Activated CD8-positive, alpha-beta memory T cell treated with anti-CD3 and anti-CD28 coated beads for 1 hour (primary cell): Measurements from ENCODE around the gene ALK.

ENCODE experiments used
- DNase-seq, 2 donors: peaks; one replicate each; pipeline ENCODE4 v3.0.0-alpha.2; 2020; ENCODE audit warnings: low read depth in 1 of 2; ENCODE audit errors: extremely low read depth in 1 of 2

Gene ALK

GRCh38 chr2:29509878-29510277 lies 411.5 kb downstream of the ALK start:
- no peak for DNase-seq

GRCh38 chr2:29509397-29509796 lies 412.0 kb downstream of the ALK start:
- DNase-seq, result no peak

GRCh38 chr2:29504746-29505145 lies 416.6 kb downstream of the ALK start:
- no peak for DNase-seq

- DNase-seq, result no peak
Observed at GRCh38 chr2:29502460-29502911, 418.9 kb downstream of the ALK start.

- DNase-seq, result no peak
Observed at GRCh38 chr2:29497375-29497774, 424.0 kb downstream of the ALK start.

- no peak for DNase-seq
Observed at GRCh38 chr2:29496198-29496597, 425.2 kb downstream of the ALK start.

- no peak for DNase-seq
Observed at GRCh38 chr2:29495536-29496060, 425.8 kb downstream of the ALK start.

GRCh38 chr2:29495068-29495467 lies 426.3 kb downstream of the ALK start:
- no peak for DNase-seq

GRCh38 chr2:29492701-29493100 lies 428.7 kb downstream of the ALK start:
- DNase-seq, result no peak

GRCh38 chr2:29490045-29490444 lies 431.3 kb downstream of the ALK start:
- no peak for DNase-seq

- no peak for DNase-seq
Observed at GRCh38 chr2:29489568-29489967, 431.8 kb downstream of the ALK start.

GRCh38 chr2:29487967-29488555 lies 433.3 kb downstream of the ALK start:
- DNase-seq, result no peak

- DNase-seq, result no peak
Observed at GRCh38 chr2:29485631-29486030, 435.8 kb downstream of the ALK start.

- no peak for DNase-seq
Observed at GRCh38 chr2:29485117-29485516, 436.3 kb downstream of the ALK start.

GRCh38 chr2:29482867-29483266 lies 438.5 kb downstream of the ALK start:
- no peak for DNase-seq

GRCh38 chr2:29482348-29482747 lies 439.0 kb downstream of the ALK start:
- DNase-seq, result no peak

GRCh38 chr2:29481313-29481712 lies 440.1 kb downstream of the ALK start:
- no peak for DNase-seq

GRCh38 chr2:29480426-29480825 lies 441.0 kb downstream of the ALK start:
- DNase-seq, result no peak

GRCh38 chr2:29479401-29479800 lies 442.0 kb downstream of the ALK start:
- no peak for DNase-seq

GRCh38 chr2:29478641-29479040 lies 442.7 kb downstream of the ALK start:
- DNase-seq, result no peak

GRCh38 chr2:29477186-29477585 lies 444.2 kb downstream of the ALK start:
- no peak for DNase-seq

GRCh38 chr2:29475499-29475898 lies 445.9 kb downstream of the ALK start:
- no peak for DNase-seq

GRCh38 chr2:29469961-29470360 lies 451.4 kb downstream of the ALK start:
- no peak for DNase-seq
